HepG2 (cell line): ENCODE data around the gene MXRA8. TPM values are rescaled to one million over a fixed set of nuclear protein-coding genes. Genes with fewer than 3 reads are reported as not detected.

Source experiments
- ASH2L ChIP-seq: fragments of 300-600, 200-600 bp; sonication (generic); IDR thresholded peaks from 2 replicates; pipeline ENCODE4 v1.7.0; 2017; ENCODE audit warnings: low read depth, mild to moderate bottlenecking, moderate library complexity, mixed read lengths, low read length; ENCODE audit not compliant: insufficient read length
- FOXK2 ChIP-seq: fragments of 450-650 bp; IDR thresholded peaks from 2 replicates; pipeline ENCODE4 v1.6.1; 2016
- GLI4 ChIP-seq: sonication (generic); formaldehyde crosslinking; IDR thresholded peaks from 2 replicates; pipeline ENCODE4 v1.5.1; 2020; ENCODE audit warnings: missing genetic modification reagents, mild to moderate bottlenecking, moderate library complexity, borderline replicate concordance
- HMG20A ChIP-seq: IDR thresholded peaks from 2 replicates; pipeline ENCODE4 v1.6.1; 2016; ENCODE audit warnings: borderline replicate concordance
- MIER3 ChIP-seq: IDR thresholded peaks from 2 replicates; pipeline ENCODE4 v1.6.1; 2016; ENCODE audit warnings: missing compliant biosample characterization, borderline replicate concordance
- NFYB ChIP-seq: sonication (generic); formaldehyde crosslinking; IDR thresholded peaks from 2 replicates; pipeline ENCODE4 v1.4.0; 2020; ENCODE audit warnings: missing genetic modification reagents
- NR2F6 ChIP-seq, 2 experiments: IDR thresholded peaks; 2 replicates each; pipeline ENCODE4 v1.6.1; 2016; ENCODE audit warnings: antibody characterized with exemption in 1 of 2, mild to moderate bottlenecking in 1 of 2
- RAD51 ChIP-seq: fragments of 450-650 bp; IDR thresholded peaks from 2 replicates; pipeline ENCODE4 v1.6.1; 2016; ENCODE audit warnings: borderline replicate concordance
- REL ChIP-seq: sonication (generic); formaldehyde crosslinking; conservative IDR thresholded peaks from 2 replicates; pipeline ENCODE4 v1.8.0; 2022; ENCODE audit warnings: mild to moderate bottlenecking, missing genetic modification reagents, moderate library complexity
- XBP1 ChIP-seq: sonication (generic); formaldehyde crosslinking; IDR thresholded peaks from 2 replicates; pipeline ENCODE4 v1.5.0; 2020; ENCODE audit warnings: missing genetic modification reagents
- XRCC5 ChIP-seq: fragments of 200-400 bp; formaldehyde crosslinking; optimal IDR thresholded peaks from 2 replicates; pipeline ENCODE3; 2017; ENCODE audit warnings: mild to moderate bottlenecking, low read length
- ZBTB1 ChIP-seq: sonication (generic); formaldehyde crosslinking; IDR thresholded peaks from 2 replicates; pipeline ENCODE4 v1.4.0; 2020; ENCODE audit warnings: missing genetic modification reagents, borderline replicate concordance
- ZBTB21 ChIP-seq: sonication (generic); formaldehyde crosslinking; IDR thresholded peaks from 2 replicates; pipeline ENCODE4 v1.4.0; 2020; ENCODE audit warnings: missing genetic modification reagents
- ZFP37 ChIP-seq: sonication (generic); formaldehyde crosslinking; IDR thresholded peaks from 2 replicates; pipeline ENCODE4 v1.4.0; 2020; ENCODE audit warnings: missing genetic modification reagents, borderline replicate concordance
- ZFP90 ChIP-seq: sonication (generic); formaldehyde crosslinking; IDR thresholded peaks from 2 replicates; pipeline ENCODE4 v1.8.0; 2022; ENCODE audit warnings: missing genetic modification reagents, mild to moderate bottlenecking, inconsistent platforms, borderline replicate concordance
- ZIK1 ChIP-seq: sonication (generic); formaldehyde crosslinking; IDR thresholded peaks from 2 replicates; pipeline ENCODE4 v1.5.0; 2020; ENCODE audit warnings: mild to moderate bottlenecking, low read depth, missing genetic modification reagents, borderline replicate concordance
- ZNF207 ChIP-seq: fragments of 450-650 bp; IDR thresholded peaks from 2 replicates; pipeline ENCODE4 v1.6.1; 2016; ENCODE audit warnings: antibody characterized with exemption, borderline replicate concordance
- ZNF253 ChIP-seq: sonication (generic); formaldehyde crosslinking; IDR thresholded peaks from 2 replicates; pipeline ENCODE4 v1.8.0; 2022; ENCODE audit warnings: mild to moderate bottlenecking, missing genetic modification reagents, borderline replicate concordance
- ZNF788 ChIP-seq: sonication (generic); formaldehyde crosslinking; IDR thresholded peaks from 2 replicates; pipeline ENCODE4 v1.5.0; 2020; ENCODE audit warnings: mild to moderate bottlenecking, missing genetic modification reagents, borderline replicate concordance
- ZSCAN30 ChIP-seq: sonication (generic); formaldehyde crosslinking; IDR thresholded peaks from 2 replicates; pipeline ENCODE4 v1.5.0; 2020; ENCODE audit warnings: mild to moderate bottlenecking, missing genetic modification reagents
- ZSCAN31 ChIP-seq: sonication (generic); formaldehyde crosslinking; IDR thresholded peaks from 2 replicates; pipeline ENCODE4 v1.5.0; 2020; ENCODE audit warnings: low read depth, mild to moderate bottlenecking, missing genetic modification reagents
- polyA plus RNA-seq, 8 experiments: library from polyadenylated mRNA; depleted of rRNA in 3 of 8; stranded (reverse) in 7 of 8; unstranded in 1 of 8; fragments of >200 nt; fragmentation: Illumina TruSeq in 4 of 8; extraction: Trizol in 4 of 8; gene quantifications; 2 replicates each; pipeline versions ENCODE4 v1.2.1 to v1.2.3, GENCODE V29; 2011 to 2016; ENCODE audit warnings: low read depth in 4 of 8, missing spikeins in 1 of 8, mixed read lengths in 1 of 8; ENCODE audit not compliant: insufficient read depth in 1 of 8
- total RNA-seq, 5 experiments: library from RNA; depleted of rRNA; stranded (reverse); fragments of >200 nt; fragmentation: Illumina TruSeq; extraction: Trizol; gene quantifications; 2 replicates each; pipeline ENCODE4 v1.2.3, GENCODE V29; 2016; ENCODE audit warnings: low read depth in 1 of 5
- TF ChIP-seq, protein P1 (sequence below): IDR thresholded peaks from 2 replicates; pipeline ENCODE4 v1.6.1; 2018; ENCODE audit warnings: missing genetic modification reagents
- TF ChIP-seq, protein P2 (sequence below): sonication (generic); formaldehyde crosslinking; IDR thresholded peaks from 2 replicates; pipeline ENCODE4 v1.4.0; 2020; ENCODE audit warnings: missing genetic modification reagents, low read depth, mild to moderate bottlenecking, borderline replicate concordance
- TF ChIP-seq, protein P3 (sequence below): IDR thresholded peaks from 2 replicates; pipeline ENCODE4 v1.6.1; 2016; ENCODE audit warnings: low read depth, control low read depth
- TF ChIP-seq, protein P4 (sequence below): sonication (generic); formaldehyde crosslinking; IDR thresholded peaks from 2 replicates; pipeline ENCODE4 v1.8.0; 2022; ENCODE audit warnings: mild to moderate bottlenecking, missing genetic modification reagents

The MXRA8 gene
- total and polyA plus RNA-seq, 2 of the 13 experiments (the other 11 are each of a cell fraction or from before 2014, with no cell fraction given) = 19.8 to 44.8 TPM

DNA sequence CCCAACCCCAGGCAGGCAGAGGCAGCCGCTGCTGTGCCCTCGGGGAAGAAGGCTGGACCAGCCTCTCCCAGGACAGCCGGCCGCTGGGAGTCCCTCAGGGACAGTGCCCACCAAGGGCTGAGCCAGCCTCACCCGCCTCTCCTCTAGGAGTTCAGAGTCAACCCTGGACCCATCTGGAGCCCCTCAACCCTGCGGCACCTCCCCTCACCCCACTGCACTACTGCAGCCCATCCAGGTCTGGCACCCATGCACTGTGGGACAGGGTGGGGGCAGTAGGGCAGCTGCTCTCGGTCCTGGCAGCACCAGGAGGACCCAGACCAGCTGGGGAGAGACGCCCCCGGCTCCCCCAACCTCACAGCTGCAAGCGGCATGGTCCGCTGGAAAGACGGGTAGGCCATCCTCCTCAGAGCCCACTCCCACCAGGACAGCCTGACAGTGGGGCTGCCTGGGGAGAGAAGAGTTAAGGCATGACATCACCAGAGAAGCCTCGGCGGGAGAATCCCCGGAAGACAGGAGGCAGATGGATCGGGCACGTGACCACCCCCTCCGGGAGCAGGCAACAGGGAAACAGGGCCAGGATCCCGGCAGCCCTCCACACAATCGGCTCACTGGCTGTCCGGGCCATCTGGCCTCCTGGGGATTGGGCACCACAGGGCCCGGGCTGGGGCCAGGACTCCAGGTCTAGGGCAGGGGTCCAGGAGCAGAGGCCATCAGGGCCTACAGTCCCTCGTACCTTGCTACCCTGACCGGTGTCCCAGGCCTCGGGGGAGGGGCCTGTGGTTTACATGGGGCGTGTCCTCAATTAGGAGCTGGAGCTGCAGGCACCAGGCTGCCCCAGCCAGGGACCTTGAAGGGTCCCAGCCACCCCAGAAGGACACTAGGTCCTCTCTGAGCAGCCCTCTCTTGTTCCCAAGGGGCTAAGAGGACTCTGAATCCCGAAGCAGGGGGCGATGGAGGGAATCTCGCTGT lies 53.7 kb downstream of the MXRA8 start (continued):
- TF ChIP-seq ZNF207 = no peak
- TF ChIP-seq, protein P1, sequence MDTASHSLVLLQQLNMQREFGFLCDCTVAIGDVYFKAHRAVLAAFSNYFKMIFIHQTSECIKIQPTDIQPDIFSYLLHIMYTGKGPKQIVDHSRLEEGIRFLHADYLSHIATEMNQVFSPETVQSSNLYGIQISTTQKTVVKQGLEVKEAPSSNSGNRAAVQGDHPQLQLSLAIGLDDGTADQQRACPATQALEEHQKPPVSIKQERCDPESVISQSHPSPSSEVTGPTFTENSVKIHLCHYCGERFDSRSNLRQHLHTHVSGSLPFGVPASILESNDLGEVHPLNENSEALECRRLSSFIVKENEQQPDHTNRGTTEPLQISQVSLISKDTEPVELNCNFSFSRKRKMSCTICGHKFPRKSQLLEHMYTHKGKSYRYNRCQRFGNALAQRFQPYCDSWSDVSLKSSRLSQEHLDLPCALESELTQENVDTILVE = no peak
- no peak for TF ChIP-seq ZNF788
- TF ChIP-seq XBP1 = no peak
- no peak for TF ChIP-seq HMG20A (CRISPR knock-in tag)
- TF ChIP-seq XRCC5 = no peak
- TF ChIP-seq, protein P2, sequence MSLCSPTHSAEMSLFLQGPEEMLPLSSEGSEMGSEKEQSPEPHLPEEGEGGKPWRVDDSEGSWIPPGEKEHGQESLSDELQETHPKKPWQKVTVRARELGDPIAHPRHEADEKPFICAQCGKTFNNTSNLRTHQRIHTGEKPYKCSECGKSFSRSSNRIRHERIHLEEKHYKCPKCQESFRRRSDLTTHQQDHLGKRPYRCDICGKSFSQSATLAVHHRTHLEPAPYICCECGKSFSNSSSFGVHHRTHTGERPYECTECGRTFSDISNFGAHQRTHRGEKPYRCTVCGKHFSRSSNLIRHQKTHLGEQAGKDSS (CRISPR knock-in tag) = no peak
- TF ChIP-seq, protein P3, sequence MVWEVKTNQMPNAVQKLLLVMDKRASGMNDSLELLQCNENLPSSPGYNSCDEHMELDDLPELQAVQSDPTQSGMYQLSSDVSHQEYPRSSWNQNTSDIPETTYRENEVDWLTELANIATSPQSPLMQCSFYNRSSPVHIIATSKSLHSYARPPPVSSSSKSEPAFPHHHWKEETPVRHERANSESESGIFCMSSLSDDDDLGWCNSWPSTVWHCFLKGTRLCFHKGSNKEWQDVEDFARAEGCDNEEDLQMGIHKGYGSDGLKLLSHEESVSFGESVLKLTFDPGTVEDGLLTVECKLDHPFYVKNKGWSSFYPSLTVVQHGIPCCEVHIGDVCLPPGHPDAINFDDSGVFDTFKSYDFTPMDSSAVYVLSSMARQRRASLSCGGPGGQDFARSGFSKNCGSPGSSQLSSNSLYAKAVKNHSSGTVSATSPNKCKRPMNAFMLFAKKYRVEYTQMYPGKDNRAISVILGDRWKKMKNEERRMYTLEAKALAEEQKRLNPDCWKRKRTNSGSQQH (CRISPR knock-in tag) = no peak
- TF ChIP-seq REL (CRISPR knock-in tag) = no peak
- TF ChIP-seq ZFP90 (CRISPR knock-in tag) = 0 out of 2 replicates have a peak, but pooled peaks have one; percentile 23
- no peak for TF ChIP-seq ZNF253 (CRISPR knock-in tag)
- TF ChIP-seq FOXK2 = no peak
- no peak for TF ChIP-seq NFYB (CRISPR knock-in tag)
- TF ChIP-seq ZIK1 (CRISPR knock-in tag) = no peak
- TF ChIP-seq NR2F6 (IDR thresholded peaks at IDR 0.05) = no peak
- TF ChIP-seq NR2F6 (CRISPR knock-in tag; IDR thresholded peaks at IDR 0.05) = no peak
- no peak; the same call in 1 of the 2 replicates for TF ChIP-seq RAD51
- TF ChIP-seq GLI4 (CRISPR knock-in tag) = no peak
- TF ChIP-seq, protein P4, sequence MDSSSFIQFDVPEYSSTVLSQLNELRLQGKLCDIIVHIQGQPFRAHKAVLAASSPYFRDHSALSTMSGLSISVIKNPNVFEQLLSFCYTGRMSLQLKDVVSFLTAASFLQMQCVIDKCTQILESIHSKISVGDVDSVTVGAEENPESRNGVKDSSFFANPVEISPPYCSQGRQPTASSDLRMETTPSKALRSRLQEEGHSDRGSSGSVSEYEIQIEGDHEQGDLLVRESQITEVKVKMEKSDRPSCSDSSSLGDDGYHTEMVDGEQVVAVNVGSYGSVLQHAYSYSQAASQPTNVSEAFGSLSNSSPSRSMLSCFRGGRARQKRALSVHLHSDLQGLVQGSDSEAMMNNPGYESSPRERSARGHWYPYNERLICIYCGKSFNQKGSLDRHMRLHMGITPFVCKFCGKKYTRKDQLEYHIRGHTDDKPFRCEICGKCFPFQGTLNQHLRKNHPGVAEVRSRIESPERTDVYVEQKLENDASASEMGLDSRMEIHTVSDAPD (CRISPR knock-in tag) = no peak
- no peak for TF ChIP-seq ASH2L
- TF ChIP-seq MIER3 (CRISPR knock-in tag) = no peak
- TF ChIP-seq ZBTB21 = no peak
- no peak for TF ChIP-seq ZFP37
- TF ChIP-seq ZBTB1 (CRISPR knock-in tag) = no peak
- TF ChIP-seq ZSCAN31 (CRISPR knock-in tag) = no peak
- TF ChIP-seq ZSCAN30 (CRISPR knock-in tag) = no peak
